H54 (cell line): ENCODE measurements around the gene PILRA.

Source experiments
- DNase-seq: peaks from one replicate; pipeline ENCODE4 v3.0.0; 2011; ENCODE audit warnings: low spot score, mixed read lengths; ENCODE audit not compliant: insufficient read length
- FAIRE-seq: peaks from 3 replicates; lab custom pipeline; 2011; peaks lifted over from hg19 to GRCh38; lab: Jason Lieb, UNC
- POLR2A ChIP-seq: IDR thresholded peaks from 2 replicates; pipeline ENCODE4 v1.6.1; 2011; ENCODE audit warnings: low read depth, mild to moderate bottlenecking, low read length

Gene PILRA

GRCh38 chr7:100449190-100449795 lies 76.0 kb downstream of the PILRA start:
- FAIRE-seq (no peak), DNase-seq (no peak)
- TF ChIP-seq POLR2A: no peak
